Liver (tissue), 9 donors: ENCODE results near the gene NOTCH4. TPM values are rescaled to one million over a fixed set of nuclear protein-coding genes. Genes with fewer than 3 reads are reported as not detected.

Experiments
- DNase-seq: peaks from one replicate; pipeline ENCODE4 v3.0.0-alpha.2; 2017; ENCODE audit warnings: low spot score
- H3K27ac ChIP-seq, 2 donors: one replicate each; pipeline ENCODE4 v1.7.0; 2013; ENCODE audit warnings: inconsistent platforms in 2 of 2, low read length in 2 of 2, control low read depth in 1 of 2, low read depth in 1 of 2, mild to moderate bottlenecking in 1 of 2
- H3K27me3 ChIP-seq, 4 donors: one replicate each; pipeline versions ENCODE4 v1.6.1 to v1.7.0; 2013; ENCODE audit warnings: low read length in 3 of 4, inconsistent platforms in 1 of 4, mild to moderate bottlenecking in 1 of 4, moderate library complexity in 1 of 4; ENCODE audit not compliant: control insufficient read depth in 4 of 4, insufficient read depth in 4 of 4
- H3K36me3 ChIP-seq, 4 donors: one replicate each; pipeline versions ENCODE4 v1.6.1 to v1.7.0; 2013; ENCODE audit warnings: low read length in 3 of 4, mild to moderate bottlenecking in 3 of 4, low read depth in 1 of 4, moderate library complexity in 1 of 4; ENCODE audit not compliant: control insufficient read depth in 4 of 4, insufficient read depth in 3 of 4
- H3K4me1 ChIP-seq, 4 donors: one replicate each; pipeline versions ENCODE4 v1.6.1 to v1.7.0; 2013; ENCODE audit warnings: low read length in 3 of 4, mild to moderate bottlenecking in 3 of 4, moderate library complexity in 1 of 4; ENCODE audit not compliant: control insufficient read depth in 4 of 4, insufficient read depth in 4 of 4
- H3K4me3 ChIP-seq, 3 donors: one replicate each; pipeline versions ENCODE4 v1.6.1 to v1.7.0; 2013; ENCODE audit warnings: low read length in 3 of 3, control low read depth in 1 of 3, low read depth in 1 of 3, mild to moderate bottlenecking in 1 of 3
- H3K9ac ChIP-seq, 2 donors: one replicate each; pipeline ENCODE4 v1.7.0; 2013; ENCODE audit warnings: low read length in 2 of 2, mild to moderate bottlenecking in 2 of 2, moderate library complexity in 2 of 2, control low read depth in 1 of 2, low read depth in 1 of 2
- H3K9me3 ChIP-seq, 4 donors: one replicate each; pipeline versions ENCODE4 v1.6.1 to v1.7.0; 2013; ENCODE audit warnings: low read length in 3 of 4; ENCODE audit not compliant: control insufficient read depth in 4 of 4
- CTCF ChIP-seq: fragments of 150-350 bp; IDR thresholded peaks from 2 replicates; pipeline ENCODE4 v1.5.1; 2017; ENCODE audit warnings: improper control_type of control experiment, low read depth, low read length; ENCODE audit not compliant: missing input control
- EGR1 ChIP-seq, 2 donors: IDR thresholded peaks; 2 replicates each; pipeline ENCODE4 v1.6.1; 2016 to 2018; ENCODE audit warnings: antibody characterized with exemption in 2 of 2, low read depth in 2 of 2
- FOXA1 ChIP-seq: IDR thresholded peaks from 2 replicates; pipeline ENCODE4 v1.6.1; 2016; ENCODE audit warnings: antibody characterized with exemption
- FOXA2 ChIP-seq: IDR thresholded peaks from 2 replicates; pipeline ENCODE4 v1.6.1; 2016; ENCODE audit warnings: antibody characterized with exemption
- GABPA ChIP-seq, 2 donors: IDR thresholded peaks in 1 of 2; conservative IDR thresholded peaks in 1 of 2; 2 replicates each; pipeline ENCODE4 v1.6.1; 2016; ENCODE audit warnings: antibody characterized with exemption in 2 of 2, mild to moderate bottlenecking in 1 of 2, moderate library complexity in 1 of 2
- HNF4A ChIP-seq, 2 donors: conservative IDR thresholded peaks; 2 replicates each; pipeline ENCODE4 v1.6.1; 2016; ENCODE audit warnings: antibody characterized with exemption in 2 of 2, mild to moderate bottlenecking in 2 of 2
- HNF4G ChIP-seq: IDR thresholded peaks from 2 replicates; pipeline ENCODE4 v1.6.1; 2016; ENCODE audit warnings: antibody characterized with exemption
- JUND ChIP-seq, 2 donors: IDR thresholded peaks; 2 replicates each; pipeline ENCODE4 v1.6.1; 2016; ENCODE audit warnings: antibody characterized with exemption in 2 of 2
- NR2F2 ChIP-seq: IDR thresholded peaks from 2 replicates; pipeline ENCODE4 v1.6.1; 2016; ENCODE audit warnings: antibody characterized with exemption
- RAD21 ChIP-seq, 2 donors: IDR thresholded peaks; 2 replicates each; pipeline ENCODE4 v1.6.1; 2016; ENCODE audit warnings: antibody characterized with exemption in 2 of 2, mild to moderate bottlenecking in 2 of 2
- REST ChIP-seq: IDR thresholded peaks from 2 replicates; pipeline ENCODE4 v1.6.1; 2016; ENCODE audit warnings: antibody characterized with exemption, mild to moderate bottlenecking
- RXRA ChIP-seq, 2 donors: IDR thresholded peaks; 2 replicates each; pipeline ENCODE4 v1.6.1; 2017 to 2018; ENCODE audit warnings: antibody characterized with exemption in 2 of 2, mild to moderate bottlenecking in 1 of 2
- SP1 ChIP-seq: IDR thresholded peaks from 2 replicates; pipeline ENCODE4 v1.6.1; 2018; ENCODE audit warnings: antibody characterized with exemption, mild to moderate bottlenecking
- TAF1 ChIP-seq: conservative IDR thresholded peaks from 2 replicates; pipeline ENCODE4 v1.6.1; 2016; ENCODE audit warnings: antibody characterized with exemption, mild to moderate bottlenecking
- YY1 ChIP-seq: IDR thresholded peaks from 2 replicates; pipeline ENCODE4 v1.6.1; 2016; ENCODE audit warnings: antibody characterized with exemption, mild to moderate bottlenecking
- WGBS: extraction: QIAGEN DNeasy Blood & Tissue Kit; methylation state at CpG from one replicate; pipeline ENCODE4 v1.1.7; 2013; 5-methylcytosine and 5-hydroxymethylcytosine counted together
- polyA plus RNA-seq, 2 donors: library from polyadenylated mRNA; stranded (reverse) in 1 of 2; unstranded in 1 of 2; fragments of 200-250 nt in 1 of 2; fragments of >200 nt in 1 of 2; fragmentation: Nextera tagmentation in 1 of 2; extraction: Ambion mirVana in 1 of 2; gene quantifications; one replicate each; pipeline versions ENCODE4 v1.2.1 to v1.2.3, GENCODE V29; 2013 to 2015
- total RNA-seq, 2 donors: library from RNA; depleted of rRNA; stranded (reverse); fragments of >200 nt; gene quantifications; one replicate each; pipeline ENCODE4 v1.2.3, GENCODE V29; 2014
- TF ChIP-seq, protein P1 (sequence below): IDR thresholded peaks from 2 replicates; pipeline ENCODE4 v1.6.1; 2016; ENCODE audit warnings: antibody characterized with exemption
- TF ChIP-seq, protein P2 (sequence below): IDR thresholded peaks from 2 replicates; pipeline ENCODE4 v1.6.1; 2016; ENCODE audit warnings: antibody characterized with exemption
- TF ChIP-seq, protein P3 (sequence below): IDR thresholded peaks from 2 replicates; pipeline ENCODE4 v1.6.1; 2016; ENCODE audit warnings: antibody characterized with exemption
- donor health status: healthy.
- donor health status: healthy.
- donor health status: healthy.
- donor health status: healthy.
- donor health status: healthy.

NOTCH4 gene
- total and polyA plus RNA-seq, 4 donors: 2.6 to 15.1 (median 8.8) TPM

DNA sequence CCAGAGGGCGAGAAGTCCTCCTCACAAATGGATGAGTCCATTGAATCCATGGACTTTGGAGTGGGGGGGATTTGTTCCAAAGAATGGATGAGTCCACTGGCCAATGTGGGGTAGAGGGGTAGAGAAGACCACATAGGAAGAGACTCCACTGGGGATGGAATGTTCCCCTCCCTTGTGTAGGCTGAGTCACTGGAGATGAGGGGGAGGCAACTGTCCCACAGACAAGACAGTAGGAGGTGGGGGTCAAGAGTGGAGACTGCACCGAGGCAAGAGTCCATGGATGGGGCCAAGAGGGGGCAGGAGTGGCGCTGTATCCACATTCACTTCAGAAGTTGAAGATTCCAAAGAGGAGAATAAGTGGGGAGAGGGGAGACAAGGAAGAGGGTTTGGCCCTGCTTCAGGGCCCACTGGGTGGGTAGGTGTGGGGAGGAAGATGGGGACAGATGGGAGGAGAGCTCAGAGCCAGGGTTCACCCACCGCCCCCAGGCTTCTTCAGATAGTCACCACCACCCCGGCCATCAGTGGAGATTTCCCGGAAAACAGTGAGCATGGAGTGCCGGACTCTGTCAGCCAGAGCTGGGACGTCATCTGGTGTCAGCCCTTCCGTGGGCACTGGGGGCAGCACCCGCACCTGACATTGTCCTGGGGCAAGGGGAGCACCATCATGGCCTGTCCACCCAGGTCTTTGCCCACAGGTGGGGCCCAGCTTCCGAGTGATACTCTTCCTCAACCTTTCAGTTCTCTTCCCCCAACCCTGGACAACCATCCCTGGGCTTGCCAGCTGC is 54.9 kb downstream of the NOTCH4 start:
- H3K27ac ChIP-seq: no peak overlapping the region
- H3K9me3 ChIP-seq: no peaks in the 10 kb centered on the region
- H3K4me3 ChIP-seq: no peak overlapping the region
- no peak overlapping the region for H3K9ac ChIP-seq
- peaks cover 0 to 3% (median 0%) of the 10 kb centered on the region in 4 donors for H3K4me1 ChIP-seq
- H3K27me3 ChIP-seq: no peaks in the 10 kb centered on the region
- peaks cover 6 to 35% (median 11%) of the 10 kb centered on the region in 4 donors for H3K36me3 ChIP-seq
- TF ChIP-seq RAD21 (IDR thresholded peaks at IDR 0.05) (no peak), EGR1 (IDR thresholded peaks at IDR 0.05; ENCODE audit: low read depth in 2 of 2) (no peak), HNF4A (conservative IDR thresholded peaks at IDR 0.05) (peak in 1 of 2 donors; percentile 11)
- 92% methylated on average over 11 of the region's 11 CpGs for WGBS
- no peak for DNase-seq

- WGBS: 86% methylated on average over 2 of the region's 2 CpGs
Measured at GRCh38 chr6:32168350-32168749, 55.5 kb downstream of the NOTCH4 start.

More at GRCh38 chr6:32168350-32168749, 55.5 kb downstream of the NOTCH4 start:
- no peak for DNase-seq
- Histone ChIP-seq H3K4me1 (peaks cover 0 to 3% (median 0%) of the 10 kb centered on the region in 4 donors), H3K9me3 (no peaks in the 10 kb centered on the region), H3K36me3 (peaks cover 7 to 35% (median 11%) of the 10 kb centered on the region in 4 donors), H3K9ac (no peak overlapping the region), H3K4me3 (no peak overlapping the region), H3K27me3 (no peaks in the 10 kb centered on the region), H3K27ac (no peak overlapping the region)
- TF ChIP-seq EGR1 (IDR thresholded peaks at IDR 0.05; ENCODE audit: low read depth in 2 of 2) (no peak), YY1 (no peak), CTCF (no peak), HNF4A (conservative IDR thresholded peaks at IDR 0.05) (no peak), RXRA (IDR thresholded peaks at IDR 0.05) (no peak), FOXA1 (no peak), REST (no peak), NR2F2 (no peak), HNF4G (no peak), FOXA2 (no peak), JUND (IDR thresholded peaks at IDR 0.05) (no peak), SP1 (no peak), RAD21 (IDR thresholded peaks at IDR 0.05) (no peak), GABPA (IDR thresholded peaks at IDR 0.05 in 1 of 2, conservative IDR thresholded peaks at IDR 0.05 in 1 of 2) (no peak), TAF1 (no peak)
- TF ChIP-seq, protein P1, sequence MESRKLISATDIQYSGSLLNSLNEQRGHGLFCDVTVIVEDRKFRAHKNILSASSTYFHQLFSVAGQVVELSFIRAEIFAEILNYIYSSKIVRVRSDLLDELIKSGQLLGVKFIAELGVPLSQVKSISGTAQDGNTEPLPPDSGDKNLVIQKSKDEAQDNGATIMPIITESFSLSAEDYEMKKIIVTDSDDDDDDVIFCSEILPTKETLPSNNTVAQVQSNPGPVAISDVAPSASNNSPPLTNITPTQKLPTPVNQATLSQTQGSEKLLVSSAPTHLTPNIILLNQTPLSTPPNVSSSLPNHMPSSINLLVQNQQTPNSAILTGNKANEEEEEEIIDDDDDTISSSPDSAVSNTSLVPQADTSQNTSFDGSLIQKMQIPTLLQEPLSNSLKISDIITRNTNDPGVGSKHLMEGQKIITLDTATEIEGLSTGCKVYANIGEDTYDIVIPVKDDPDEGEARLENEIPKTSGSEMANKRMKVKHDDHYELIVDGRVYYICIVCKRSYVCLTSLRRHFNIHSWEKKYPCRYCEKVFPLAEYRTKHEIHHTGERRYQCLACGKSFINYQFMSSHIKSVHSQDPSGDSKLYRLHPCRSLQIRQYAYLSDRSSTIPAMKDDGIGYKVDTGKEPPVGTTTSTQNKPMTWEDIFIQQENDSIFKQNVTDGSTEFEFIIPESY: no peak
- TF ChIP-seq, protein P2, sequence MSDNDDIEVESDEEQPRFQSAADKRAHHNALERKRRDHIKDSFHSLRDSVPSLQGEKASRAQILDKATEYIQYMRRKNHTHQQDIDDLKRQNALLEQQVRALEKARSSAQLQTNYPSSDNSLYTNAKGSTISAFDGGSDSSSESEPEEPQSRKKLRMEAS: no peak
- TF ChIP-seq, protein P3, sequence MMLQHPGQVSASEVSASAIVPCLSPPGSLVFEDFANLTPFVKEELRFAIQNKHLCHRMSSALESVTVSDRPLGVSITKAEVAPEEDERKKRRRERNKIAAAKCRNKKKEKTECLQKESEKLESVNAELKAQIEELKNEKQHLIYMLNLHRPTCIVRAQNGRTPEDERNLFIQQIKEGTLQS: no peak
